Breast epithelium (tissue), 4 donors: Measurements from ENCODE around the gene APOO. TPM values are rescaled to one million over a fixed set of nuclear protein-coding genes. Genes with fewer than 3 reads are reported as not detected.

Source experiments
- DNase-seq, 2 donors: peaks; one replicate each; pipeline ENCODE4 v3.0.0-alpha.2; 2019; ENCODE audit warnings: low spot score in 2 of 2
- H3K27ac ChIP-seq, 2 donors: fragments of 200-600 bp; sonication (generic) in 1 of 2; one replicate each; pipeline ENCODE4 v1.5.1; 2016 to 2019; ENCODE audit warnings: mild to moderate bottlenecking in 1 of 2
- H3K27me3 ChIP-seq, 2 donors: fragments of 200-600 bp; sonication (generic) in 1 of 2; one replicate each; pipeline versions ENCODE4 v1.5.1 to v1.6.0; 2017 to 2019; ENCODE audit warnings: control low read depth in 1 of 2, mild to moderate bottlenecking in 1 of 2
- H3K36me3 ChIP-seq: fragments of 200-600 bp; one replicate; pipeline ENCODE4 v1.5.1; 2019
- H3K4me1 ChIP-seq, 2 donors: fragments of 200-600 bp; sonication (generic); one replicate each; pipeline ENCODE4 v1.5.1; 2016 to 2019; ENCODE audit warnings: control low read depth in 1 of 2
- H3K4me3 ChIP-seq, 3 donors: fragments of 200-600 bp; sonication (generic); 1 replicate in 2 of 3; 2 replicates in 1 of 3; pipeline ENCODE4 v1.5.1; 2016 to 2019; ENCODE audit warnings: mild to moderate bottlenecking in 3 of 3, moderate library complexity in 2 of 3
- H3K9me3 ChIP-seq, 2 donors: fragments of 200-600 bp; sonication (generic) in 1 of 2; one replicate each; pipeline ENCODE4 v1.5.1; 2016 to 2019; ENCODE audit warnings: control low read depth in 1 of 2
- POLR2A ChIP-seq: fragments of 450-650 bp; IDR thresholded peaks from one replicate; pipeline ENCODE4 v1.6.1; 2016; ENCODE audit warnings: antibody characterized with exemption, mild to moderate bottlenecking, moderate library complexity
- POLR2AphosphoS5 ChIP-seq, 3 donors: sonication (generic); formaldehyde crosslinking; IDR thresholded peaks; one replicate each; pipeline ENCODE4 v1.6.1; 2017; ENCODE audit warnings: antibody characterized with exemption in 3 of 3
- intact Hi-C: fragments of 100-400 bp; cut with DNase I; formaldehyde crosslinking; loops from one replicate; pipeline ENCODE4 v1.15.1; 2023; ENCODE audit warnings: low total_unique reads
- total RNA-seq, 3 donors: library from RNA; depleted of rRNA; stranded (reverse); fragments of >200 nt; gene quantifications; one replicate each; pipeline ENCODE4 v1.1.0, GENCODE V29; 2016
- TF ChIP-seq, protein P1 (sequence below), 3 donors: fragments of 450-650 bp; IDR thresholded peaks; one replicate each; pipeline ENCODE4 v1.5.1; 2016 to 2017; ENCODE audit warnings: antibody characterized with exemption in 3 of 3, mild to moderate bottlenecking in 3 of 3, moderate library complexity in 3 of 3

Gene APOO
- total RNA-seq, 3 donors from 2014 or later, result 5.8 to 16.7 (median 16.1) TPM

- Histone ChIP-seq H3K4me3 (peak overlapping the region; percentile 54 to 63 (median 62)), H3K36me3 (no peaks in the 10 kb centered on the region), H3K27me3 (peaks cover 0 to 37% of the 10 kb centered on the region in 2 donors), H3K9me3 (no peaks in the 10 kb centered on the region), H3K27ac (peak overlapping the region; percentile 88 to 89), H3K4me1 (no peaks in the 10 kb centered on the region)
- DNase-seq, result no peak
- intact Hi-C loops, result loop anchor here (5.0 to 10.0 kb wide), 2 partner anchors 120 to 212 kb away; partner anchors contain the start of gene KLHL15
- no peak for TF ChIP-seq POLR2A
- no peak for TF ChIP-seq POLR2AphosphoS5 (IDR thresholded peaks at IDR 0.05)
- TF ChIP-seq, protein P1, sequence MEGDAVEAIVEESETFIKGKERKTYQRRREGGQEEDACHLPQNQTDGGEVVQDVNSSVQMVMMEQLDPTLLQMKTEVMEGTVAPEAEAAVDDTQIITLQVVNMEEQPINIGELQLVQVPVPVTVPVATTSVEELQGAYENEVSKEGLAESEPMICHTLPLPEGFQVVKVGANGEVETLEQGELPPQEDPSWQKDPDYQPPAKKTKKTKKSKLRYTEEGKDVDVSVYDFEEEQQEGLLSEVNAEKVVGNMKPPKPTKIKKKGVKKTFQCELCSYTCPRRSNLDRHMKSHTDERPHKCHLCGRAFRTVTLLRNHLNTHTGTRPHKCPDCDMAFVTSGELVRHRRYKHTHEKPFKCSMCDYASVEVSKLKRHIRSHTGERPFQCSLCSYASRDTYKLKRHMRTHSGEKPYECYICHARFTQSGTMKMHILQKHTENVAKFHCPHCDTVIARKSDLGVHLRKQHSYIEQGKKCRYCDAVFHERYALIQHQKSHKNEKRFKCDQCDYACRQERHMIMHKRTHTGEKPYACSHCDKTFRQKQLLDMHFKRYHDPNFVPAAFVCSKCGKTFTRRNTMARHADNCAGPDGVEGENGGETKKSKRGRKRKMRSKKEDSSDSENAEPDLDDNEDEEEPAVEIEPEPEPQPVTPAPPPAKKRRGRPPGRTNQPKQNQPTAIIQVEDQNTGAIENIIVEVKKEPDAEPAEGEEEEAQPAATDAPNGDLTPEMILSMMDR (IDR thresholded peaks at IDR 0.05), result no peak
These were observed 634 bp downstream of the APOO start for GRCh38 chrX:23907111-23907497.

GRCh38 chrX:23904096-23904495, 3.6 kb downstream of the APOO start:
- peaks cover 0 to 36% of the 10 kb centered on the region in 2 donors for H3K27me3 ChIP-seq
- no peak for DNase-seq
- TF ChIP-seq POLR2A (no peak), POLR2AphosphoS5 (IDR thresholded peaks at IDR 0.05) (no peak)
- TF ChIP-seq, protein P1 (IDR thresholded peaks at IDR 0.05), result no peak
- H3K4me1 ChIP-seq, result no peaks in the 10 kb centered on the region
- H3K4me3 ChIP-seq, result no peak overlapping the region
- no peaks in the 10 kb centered on the region for H3K36me3 ChIP-seq
- no peaks in the 10 kb centered on the region for H3K9me3 ChIP-seq
- intact Hi-C loops, result loop anchor here (10.0 kb wide), 1 partner anchor 209 kb away; no protein-coding TSS in a partner anchor
- no peak overlapping the region for H3K27ac ChIP-seq

DNA sequence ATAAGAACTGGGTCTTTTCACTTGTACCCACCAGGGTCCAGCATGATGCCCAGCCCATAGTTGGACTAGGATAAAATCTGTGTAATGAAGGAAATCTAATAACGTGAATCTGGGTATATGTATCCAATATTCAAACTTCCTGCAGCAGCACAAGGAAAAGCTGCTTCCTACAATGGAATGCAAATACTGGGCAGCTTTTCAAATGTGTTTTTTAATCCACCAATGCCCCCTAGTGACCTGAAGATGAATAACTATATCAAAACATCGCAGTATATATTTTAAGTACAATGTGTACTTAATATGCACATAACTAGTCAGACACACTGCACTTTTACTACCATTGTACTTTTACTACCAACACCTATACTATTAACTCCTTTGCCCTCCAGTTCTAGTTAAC, 5.3 kb downstream of the APOO start:
- H3K27ac ChIP-seq, result peak overlapping the region; percentile 39 to 64
- peaks cover 0 to 22% of the 10 kb centered on the region in 2 donors for H3K27me3 ChIP-seq
- intact Hi-C loops, result loop anchor here (10.0 kb wide), 1 partner anchor 208 kb away; no protein-coding TSS in a partner anchor
- H3K36me3 ChIP-seq, result no peaks in the 10 kb centered on the region
- H3K4me3 ChIP-seq, result peak overlapping the region in 1 of 3 donors; percentile 34
- DNase-seq, result no peak
- TF ChIP-seq POLR2A (no peak), POLR2AphosphoS5 (IDR thresholded peaks at IDR 0.05) (no peak)
- TF ChIP-seq, protein P1 (IDR thresholded peaks at IDR 0.05), result peak; percentile 47 to 55 (median 48)
- H3K9me3 ChIP-seq, result no peaks in the 10 kb centered on the region
- no peaks in the 10 kb centered on the region for H3K4me1 ChIP-seq

- Histone ChIP-seq H3K27me3 (peaks cover 0 to 19% of the 10 kb centered on the region in 2 donors), H3K4me1 (no peaks in the 10 kb centered on the region), H3K4me3 (peak overlapping the region in 1 of 3 donors; percentile 34), H3K36me3 (no peaks in the 10 kb centered on the region), H3K9me3 (no peaks in the 10 kb centered on the region), H3K27ac (peak overlapping the region; percentile 39 to 64)
- DNase-seq, result peak in 1 of 2 donors; percentile 27
- TF ChIP-seq POLR2AphosphoS5 (IDR thresholded peaks at IDR 0.05) (peak in 1 of 3 donors; percentile 45), POLR2A (no peak)
- TF ChIP-seq, protein P1 (IDR thresholded peaks at IDR 0.05), result peak; percentile 13 to 43 (median 31)
- intact Hi-C loops, result loop anchor here (10.0 kb wide), 1 partner anchor 207 kb away; no protein-coding TSS in a partner anchor
These were observed 5.9 kb downstream of the APOO start for GRCh38 chrX:23901805-23902204.

GRCh38 chrX:23901060-23901459, 6.7 kb downstream of the APOO start:
- Histone ChIP-seq H3K27ac (peak overlapping the region; percentile 39 to 64), H3K36me3 (no peaks in the 10 kb centered on the region), H3K4me3 (no peak overlapping the region), H3K27me3 (peaks cover 0 to 19% of the 10 kb centered on the region in 2 donors), H3K4me1 (no peaks in the 10 kb centered on the region), H3K9me3 (no peaks in the 10 kb centered on the region)
- DNase-seq, result peak in 1 of 2 donors; percentile 60
- intact Hi-C loops, result loop anchor here (10.0 kb wide), 1 partner anchor 206 kb away; no protein-coding TSS in a partner anchor
- no peak for TF ChIP-seq POLR2A
- TF ChIP-seq, protein P1 (IDR thresholded peaks at IDR 0.05), result no peak
- no peak for TF ChIP-seq POLR2AphosphoS5 (IDR thresholded peaks at IDR 0.05)
